Lung microvascular endothelial cell (primary cell): ENCODE results near the gene CCDC180. TPM values are rescaled to one million over a fixed set of nuclear protein-coding genes. Genes with fewer than 3 reads are reported as not detected.
"Not testable (repeated sequence)": the region's sequence is repeated elsewhere in the genome, so short reads cannot be mapped to it uniquely, and the experiment has no call there.

ENCODE experiments used
- DNase-seq, 2 donors: peaks; one replicate each; pipeline versions ENCODE4 v3.0.0 to v3.0.0-alpha.2; 2010; ENCODE audit warnings: low read depth in 2 of 2
- total RNA-seq: library from RNA; depleted of rRNA; stranded (reverse); fragments of >200 nt; gene quantifications from 2 replicates; pipeline ENCODE4 v1.2.1, GENCODE V29; 2014

CCDC180 gene
- total RNA-seq, 1 donor from 2014 or later, result 1.6 TPM

GRCh38 chr9:97310896-97311295, 3.4 kb downstream of the CCDC180 start:
- no peak for DNase-seq

- no peak for DNase-seq
Observed at GRCh38 chr9:97311798-97312500, 4.5 kb downstream of the CCDC180 start.

DNA sequence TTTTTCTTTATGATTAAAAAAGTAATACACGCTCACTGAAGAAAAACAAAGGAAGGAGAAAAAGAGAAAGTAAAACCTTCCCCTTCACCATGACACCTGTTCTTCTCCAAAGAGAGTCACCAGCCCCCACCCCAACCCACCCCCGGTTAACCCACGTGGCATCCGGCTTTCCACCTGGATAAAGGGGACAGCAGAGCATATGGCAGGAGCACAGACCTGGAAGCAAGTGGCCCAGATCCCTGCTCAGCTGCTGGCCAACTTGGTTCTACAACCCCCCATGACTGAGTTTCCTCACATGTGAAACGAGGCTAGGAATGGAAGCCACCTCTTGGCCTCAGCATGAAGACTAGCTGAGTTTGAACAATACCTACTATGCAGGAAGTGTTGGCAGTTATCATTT, 5.1 kb downstream of the CCDC180 start:
- DNase-seq, result no peak

- DNase-seq, result no peak
Observed at GRCh38 chr9:97313243-97313642, 5.8 kb downstream of the CCDC180 start.

DNA sequence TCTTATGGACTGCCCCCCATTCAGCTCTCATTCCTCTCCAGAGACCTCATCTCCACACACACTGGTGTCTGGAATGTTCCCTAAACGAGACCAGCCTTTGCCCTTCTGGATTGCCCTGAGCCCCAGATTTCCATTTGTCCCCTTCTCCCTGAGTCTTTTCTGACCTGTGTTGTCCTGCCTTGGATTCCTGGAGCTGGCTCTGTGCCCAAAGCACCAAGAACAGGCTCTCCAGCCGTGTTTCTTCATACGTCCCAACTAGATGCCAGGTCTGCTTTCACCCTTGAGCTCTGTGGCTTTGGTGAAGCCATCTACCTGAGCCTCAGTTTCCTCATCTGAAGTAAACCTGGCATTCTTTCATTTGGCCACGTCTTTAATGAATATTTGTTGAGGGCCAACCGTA, 6.3 kb downstream of the CCDC180 start:
- no peak for DNase-seq

GRCh38 chr9:97314503-97314902, 7.0 kb downstream of the CCDC180 start:
- DNase-seq, result no peak

DNA sequence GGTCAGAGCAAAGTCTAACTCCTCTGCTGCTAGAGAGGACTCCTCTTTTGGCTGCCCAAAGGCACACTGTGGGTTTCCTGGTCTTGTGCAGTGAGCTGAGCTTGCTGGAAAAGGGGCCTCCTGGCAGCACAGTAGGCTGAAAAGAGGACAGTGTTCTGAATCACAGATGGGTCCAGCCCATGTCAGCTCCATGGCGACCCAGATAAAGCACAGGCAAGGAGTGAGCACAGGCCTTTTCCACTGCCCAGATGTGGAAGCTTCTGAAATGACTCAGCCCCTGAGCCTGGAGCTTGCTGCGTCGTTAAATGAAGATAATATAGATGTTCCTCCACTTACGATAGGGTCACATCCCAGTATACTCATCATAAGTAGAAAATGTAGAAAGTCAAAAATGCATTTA, 8.1 kb downstream of the CCDC180 start:
- DNase-seq, result no peak

DNA sequence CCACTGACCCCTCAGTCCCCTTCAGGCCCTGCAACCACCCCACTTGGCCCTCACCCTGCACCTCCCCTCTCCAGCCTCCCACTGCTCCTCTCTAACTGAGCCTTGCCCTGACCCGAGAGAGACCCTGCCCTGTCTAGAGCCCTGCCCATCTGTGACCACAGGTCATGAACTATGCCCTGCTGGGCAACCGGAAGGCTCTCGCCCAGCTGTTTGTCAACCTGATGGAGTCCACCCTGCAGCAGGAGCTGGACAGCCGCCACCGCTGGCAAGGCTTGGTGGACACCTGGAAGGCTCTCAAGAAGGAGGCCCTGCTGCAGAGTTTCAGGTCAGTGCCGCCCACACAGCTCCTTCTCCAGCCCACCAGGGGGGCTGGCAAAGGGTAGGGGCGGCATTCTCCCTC, 9.4 kb downstream of the CCDC180 start:
- no peak for DNase-seq

DNA sequence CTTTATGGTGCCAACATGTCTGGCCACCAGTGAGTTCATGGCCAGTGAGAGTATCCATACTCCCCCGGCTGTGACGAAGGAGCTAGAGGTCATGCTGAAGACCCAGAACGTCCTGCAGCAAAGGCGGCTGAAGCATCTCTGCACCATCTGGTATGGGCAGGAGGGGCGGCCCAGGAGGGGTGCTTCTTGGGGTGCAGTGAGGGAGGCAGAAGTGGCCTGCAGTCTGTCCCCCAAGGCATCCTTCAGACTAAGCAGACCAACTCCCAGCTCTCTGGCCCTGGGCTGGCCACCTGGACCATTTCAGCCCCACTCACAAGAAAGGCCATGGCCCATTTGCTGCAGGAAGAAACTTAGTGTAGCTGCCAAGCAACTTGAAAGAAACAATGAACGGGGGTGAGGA, 11.0 kb downstream of the CCDC180 start:
- DNase-seq, result no peak

DNA sequence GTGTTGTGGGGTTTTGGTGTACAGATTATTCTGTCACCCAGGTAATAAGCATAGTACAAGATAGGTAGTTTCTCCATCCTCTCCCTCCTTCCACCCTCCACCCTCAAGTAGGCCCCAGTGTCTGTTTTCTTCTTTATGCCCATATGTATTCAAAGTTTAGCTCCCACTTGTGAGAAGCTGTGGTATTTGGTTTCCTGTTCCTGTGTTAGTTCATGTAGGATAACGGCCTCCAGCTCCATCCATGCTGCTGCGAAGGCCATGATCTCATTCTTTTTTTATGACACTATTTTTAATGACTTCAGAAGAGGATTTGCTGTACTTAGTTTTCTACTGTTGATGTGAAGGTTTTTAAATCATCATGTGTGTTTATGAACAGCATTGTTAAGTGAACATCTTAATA, 11.9 kb downstream of the CCDC180 start:
- DNase-seq, result no peak

DNA sequence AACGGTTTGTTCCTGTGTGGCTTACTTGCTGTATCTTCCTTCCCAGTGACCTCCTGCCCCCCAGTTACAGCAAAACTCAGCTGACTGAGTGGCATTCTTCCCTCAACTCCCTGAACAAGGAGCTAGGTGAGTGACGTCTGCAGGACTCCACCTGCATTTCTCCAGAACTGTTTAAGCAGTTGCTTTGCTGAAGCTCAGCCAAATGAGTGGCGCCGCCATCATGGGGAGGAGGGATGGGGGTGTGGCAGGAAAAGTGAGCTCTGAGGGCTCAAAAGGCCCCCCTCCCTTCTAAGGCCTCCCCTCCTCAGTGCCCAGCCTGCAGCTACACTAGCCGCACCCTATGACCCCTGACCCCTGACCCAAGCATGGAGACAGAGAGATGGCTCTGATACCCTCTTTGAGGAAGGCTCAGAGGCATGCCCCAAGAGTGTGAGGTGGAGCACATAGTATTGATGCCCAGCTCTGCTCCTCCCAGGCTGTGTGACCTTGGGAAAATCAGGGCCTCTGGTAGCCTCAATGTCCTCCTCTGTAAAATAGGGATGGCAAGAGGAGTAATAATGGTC, 12.7 kb downstream of the CCDC180 start:
- DNase-seq, result no peak

DNA sequence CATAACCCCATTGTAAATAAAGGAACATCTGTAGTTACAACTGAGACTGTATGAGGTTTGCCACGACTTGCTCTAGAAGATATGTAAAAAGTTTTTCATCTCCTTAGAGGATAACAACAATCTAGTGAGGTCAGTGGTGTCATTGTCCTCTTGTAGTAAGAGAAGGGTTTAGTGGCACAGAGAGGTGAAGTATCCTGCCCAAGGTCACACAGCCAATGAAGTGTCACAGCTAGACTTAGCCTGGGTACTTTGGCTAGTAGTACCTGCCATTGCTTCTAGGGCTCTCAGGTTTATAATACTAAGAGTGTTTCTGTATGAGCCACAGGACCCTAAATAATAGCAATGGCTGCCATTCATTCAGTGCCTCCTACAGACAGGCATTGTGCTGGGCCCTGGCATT, 13.8 kb downstream of the CCDC180 start:
- DNase-seq, result no peak

DNA sequence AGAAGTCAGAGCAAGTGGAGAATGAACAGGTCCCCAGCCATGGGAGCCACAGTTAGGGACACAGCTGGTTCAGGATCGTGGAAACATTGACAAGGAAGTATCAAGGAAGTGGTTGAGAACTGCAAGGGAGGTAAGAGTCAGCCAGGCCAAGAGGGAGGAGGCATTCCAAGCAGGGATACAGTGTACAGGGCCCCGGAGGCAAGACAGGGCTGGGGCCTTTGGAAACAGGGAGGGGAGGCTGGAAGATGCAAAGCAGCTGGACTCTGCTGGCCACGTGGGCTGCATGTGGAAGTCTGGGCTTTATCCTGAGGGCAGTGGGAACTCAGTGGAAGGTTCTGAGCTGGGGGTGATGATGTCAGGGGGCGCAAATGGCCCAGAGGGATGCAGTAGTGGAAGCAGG, 14.2 kb downstream of the CCDC180 start:
- no peak for DNase-seq

DNA sequence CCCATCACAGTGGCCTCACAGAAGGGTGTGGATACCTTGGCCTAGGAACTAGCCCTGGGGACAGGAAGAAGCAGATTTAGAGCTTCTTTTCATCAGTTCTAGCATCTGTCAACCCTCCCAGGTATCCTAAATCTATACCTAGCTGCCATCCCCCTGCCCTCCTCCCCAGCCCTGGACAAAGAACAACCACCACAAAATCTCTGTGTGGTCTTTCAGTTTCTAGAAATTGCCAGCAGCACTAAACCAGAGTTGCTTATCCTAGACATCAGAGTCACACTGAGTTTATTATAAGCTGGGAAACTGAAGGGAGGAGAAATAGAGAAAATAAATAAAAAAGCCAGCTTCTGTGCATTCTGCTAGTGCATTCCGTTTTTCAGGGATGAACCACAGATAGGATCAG, 14.6 kb downstream of the CCDC180 start:
- DNase-seq, result no peak

- DNase-seq, result no peak
Observed at GRCh38 chr9:97324954-97325353, 17.5 kb downstream of the CCDC180 start.

GRCh38 chr9:97327562-97327961, 20.1 kb downstream of the CCDC180 start:
- DNase-seq, result no peak

GRCh38 chr9:97332993-97333392, 25.5 kb downstream of the CCDC180 start:
- DNase-seq, result no peak

- DNase-seq, result not testable (repeated sequence)
Observed at GRCh38 chr9:97335622-97336021, 28.2 kb downstream of the CCDC180 start.

- DNase-seq, result no peak
Observed at GRCh38 chr9:97348871-97349270, 41.4 kb downstream of the CCDC180 start.

GRCh38 chr9:97349400-97349799, 41.9 kb downstream of the CCDC180 start:
- no peak for DNase-seq

DNA sequence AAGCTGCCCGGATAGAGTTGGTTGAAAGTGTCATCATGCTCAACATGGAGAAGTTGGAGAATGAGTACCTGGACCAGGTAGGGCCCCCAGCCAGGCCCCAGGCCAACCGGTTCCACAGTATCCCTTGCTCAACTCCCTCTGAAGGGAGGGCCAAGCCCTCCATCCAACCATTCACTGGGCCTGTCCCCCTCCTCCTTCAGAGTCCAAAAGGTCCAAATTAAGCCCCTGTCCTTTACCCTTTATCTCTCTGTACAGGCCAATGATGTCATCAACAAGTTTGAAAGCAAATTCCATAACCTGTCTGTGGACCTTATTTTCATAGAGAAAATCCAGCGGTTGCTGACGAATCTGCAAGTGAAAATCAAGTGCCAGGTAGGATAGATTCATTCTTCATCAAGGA, 47.2 kb downstream of the CCDC180 start:
- DNase-seq, result no peak

GRCh38 chr9:97357056-97357455, 49.6 kb downstream of the CCDC180 start:
- DNase-seq, result no peak
